HAP-1 (cell line): ENCODE measurements around the gene C11orf24.

Experiments
- DNase-seq, 2 experiments: peaks; one replicate each; pipeline ENCODE4 v3.0.0-alpha.2; 2016 to 2020; ENCODE audit warnings: low spot score in 2 of 2
- H3K27me3 ChIP-seq: fragments of 250-450 bp; sonication (Bioruptor Pico); 2 replicates; pipeline ENCODE4 v1.5.1; 2020; ENCODE audit warnings: low read depth, mild to moderate bottlenecking, moderate library complexity
- H3K36me3 ChIP-seq: fragments of 250-450 bp; sonication (Bioruptor Pico); replicated peaks from 2 replicates; pipeline ENCODE4 v1.5.1; 2020; ENCODE audit warnings: mild to moderate bottlenecking
- H3K4me1 ChIP-seq: fragments of 250-450 bp; sonication (Bioruptor Pico); 2 replicates; pipeline ENCODE4 v1.5.1; 2020; ENCODE audit warnings: mild to moderate bottlenecking
- H3K4me3 ChIP-seq: fragments of 250-450 bp; sonication (Bioruptor Pico); 2 replicates; pipeline ENCODE4 v1.5.1; 2020; ENCODE audit warnings: mild to moderate bottlenecking, moderate library complexity
- H3K9me3 ChIP-seq: fragments of 250-450 bp; sonication (Bioruptor Pico); 2 replicates; pipeline ENCODE4 v1.5.1; 2020; ENCODE audit warnings: mild to moderate bottlenecking, moderate library complexity
- in situ Hi-C: fragments of 300-500 bp; cut with MboI; formaldehyde crosslinking; loops from 3 replicates; pipeline ENCODE4 v1.14.3; 2020; ENCODE audit warnings: low sequenced_read_pairs, inconsistent platforms, mixed read lengths

C11orf24 gene

DNA sequence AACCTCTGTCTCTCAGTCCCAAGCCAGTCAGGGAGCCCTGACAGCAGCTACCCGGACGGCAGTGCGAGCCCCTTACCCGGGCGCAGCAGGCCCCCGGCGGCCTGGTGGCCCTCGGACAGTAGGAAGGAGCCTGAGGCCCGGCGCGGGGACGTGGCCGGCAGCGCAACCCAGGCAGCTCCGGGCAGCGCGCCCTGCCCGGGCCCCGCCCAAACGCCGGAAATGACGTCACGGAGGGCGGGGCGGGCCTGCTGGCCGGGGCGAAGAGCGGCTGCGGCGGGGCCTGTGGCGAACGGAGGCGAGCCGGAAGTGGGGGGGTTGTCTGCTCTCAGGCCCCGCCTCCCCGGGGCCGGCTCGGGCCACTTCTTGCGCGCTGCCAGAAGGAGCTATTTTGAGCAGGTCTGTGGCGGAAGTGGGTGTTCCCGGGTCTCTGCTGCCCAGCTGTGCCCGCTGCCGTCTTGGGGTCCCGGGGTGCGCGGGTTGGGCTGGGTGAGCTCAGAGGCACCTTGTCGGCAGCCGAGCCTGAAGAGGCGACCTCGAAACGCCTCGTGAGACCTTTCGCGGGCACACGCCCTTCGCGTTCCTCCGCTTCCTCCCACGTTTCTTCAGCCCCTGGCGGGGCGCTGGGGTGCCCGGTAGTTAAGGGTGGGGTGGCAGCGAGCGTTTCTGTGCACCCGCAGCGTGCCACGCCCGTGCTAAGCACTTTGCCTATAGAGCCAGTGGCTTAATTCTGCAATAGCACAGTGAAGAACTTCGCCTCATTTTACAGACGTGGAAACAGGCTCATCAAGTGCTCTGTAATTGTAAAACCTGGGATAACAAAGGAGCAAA is at the start of gene C11orf24:
TSS of gene C11orf24 (minus strand) at position 193 of the 828 bp plus-strand sequence. CDS start 8,206 bp downstream, outside the sequence.
- no peaks in the 10 kb centered on the region for H3K27me3 ChIP-seq
- peaks cover 17% of the 10 kb centered on the region for H3K36me3 ChIP-seq
- DNase-seq = peak; percentile 94 to 96
- H3K4me3 ChIP-seq = peak within 1 kb of the TSS; percentile 97
- in situ Hi-C loops = loop anchor here (25.0 kb wide), 1 partner anchor 1390 kb away; no protein-coding TSS in a partner anchor
- no peaks in the 10 kb centered on the region for H3K9me3 ChIP-seq
- peaks cover 4% of the 10 kb centered on the region for H3K4me1 ChIP-seq

DNA sequence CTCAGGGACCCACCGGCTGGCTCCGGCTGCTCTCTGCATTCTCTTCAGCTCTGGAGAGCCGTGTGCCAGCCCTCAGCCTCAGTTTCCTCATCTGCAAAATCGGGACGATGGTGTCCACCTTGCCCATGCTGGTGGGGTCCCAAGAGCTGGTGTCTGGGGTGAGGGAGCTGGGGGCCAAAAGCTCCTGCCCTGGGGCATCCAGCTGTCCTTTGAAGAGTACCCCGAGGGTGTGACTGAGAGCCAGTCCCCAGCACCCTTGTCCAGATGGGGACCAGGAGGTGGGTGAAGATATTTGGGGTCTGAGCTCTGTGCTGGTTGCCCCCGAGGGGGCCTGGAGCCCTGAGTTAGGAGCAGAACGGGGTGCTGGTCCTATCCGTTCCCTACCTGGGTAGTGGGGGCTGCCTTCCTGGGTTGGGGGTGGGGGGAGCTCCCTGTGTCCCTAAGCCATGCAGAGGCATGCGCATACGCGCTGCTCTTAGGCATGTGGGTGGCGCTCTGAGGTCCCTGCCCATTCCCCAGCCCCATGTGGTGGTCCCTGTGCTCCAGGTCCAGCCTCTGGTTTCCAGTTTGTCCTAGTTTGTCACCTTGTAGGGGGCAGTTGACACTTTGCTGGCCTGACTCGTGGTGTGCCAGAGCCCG is 45.5 kb upstream of the C11orf24 start:
- H3K9me3 ChIP-seq = no peaks in the 10 kb centered on the region
- no peak overlapping the region for H3K4me3 ChIP-seq
- peaks cover 15% of the 10 kb centered on the region for H3K4me1 ChIP-seq
- peaks cover 3% of the 10 kb centered on the region; the same call in 1 of the 2 replicates for H3K36me3 ChIP-seq
- no peak for DNase-seq
- in situ Hi-C loops = no loop called here
- H3K27me3 ChIP-seq = no peaks in the 10 kb centered on the region

DNA sequence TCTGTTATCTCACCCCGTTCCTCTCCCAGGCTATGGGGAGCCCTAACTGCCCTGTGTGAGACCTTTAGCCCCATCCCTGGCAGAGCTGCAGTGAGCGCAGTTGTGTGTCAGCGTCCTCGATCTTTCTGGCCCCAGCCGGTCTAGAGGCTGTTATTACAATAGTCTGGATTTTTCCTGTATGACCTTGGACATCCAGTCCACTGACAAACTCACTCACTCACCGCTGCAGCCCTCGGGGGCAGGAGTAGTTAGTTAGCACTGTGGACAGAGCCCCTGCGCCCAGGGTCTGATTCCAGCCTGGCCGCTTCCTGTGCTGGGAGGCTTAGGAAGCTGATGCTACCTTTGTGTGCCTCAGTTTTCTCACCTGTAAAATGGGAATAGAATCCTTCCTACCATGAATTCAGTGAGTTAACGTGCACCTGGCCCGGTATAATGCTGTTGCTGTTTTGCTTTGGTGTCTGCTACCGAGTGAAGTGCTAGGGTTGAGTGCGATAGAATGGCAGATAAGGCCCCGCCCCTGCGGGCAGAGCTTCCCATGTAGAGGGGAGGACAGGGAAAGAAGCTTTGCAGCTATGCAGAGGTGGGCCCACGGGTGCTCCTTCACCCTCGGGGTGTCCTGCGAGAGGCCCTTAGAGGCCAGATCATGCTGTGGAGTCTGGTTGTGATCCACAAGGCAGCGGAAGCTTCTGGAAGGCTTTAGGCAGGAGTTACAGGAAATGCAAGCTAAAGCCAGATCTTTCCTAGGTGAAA is 43.6 kb upstream of the C11orf24 start:
- Histone ChIP-seq H3K9me3 (no peaks in the 10 kb centered on the region), H3K36me3 (peaks cover 3% of the 10 kb centered on the region; the same call in 1 of the 2 replicates), H3K4me3 (peak overlapping the region; percentile 73), H3K27me3 (no peaks in the 10 kb centered on the region), H3K4me1 (peaks cover 11% of the 10 kb centered on the region)
- in situ Hi-C loops = no loop called here
- DNase-seq = peak in 1 of 2 experiments; percentile 40

DNA sequence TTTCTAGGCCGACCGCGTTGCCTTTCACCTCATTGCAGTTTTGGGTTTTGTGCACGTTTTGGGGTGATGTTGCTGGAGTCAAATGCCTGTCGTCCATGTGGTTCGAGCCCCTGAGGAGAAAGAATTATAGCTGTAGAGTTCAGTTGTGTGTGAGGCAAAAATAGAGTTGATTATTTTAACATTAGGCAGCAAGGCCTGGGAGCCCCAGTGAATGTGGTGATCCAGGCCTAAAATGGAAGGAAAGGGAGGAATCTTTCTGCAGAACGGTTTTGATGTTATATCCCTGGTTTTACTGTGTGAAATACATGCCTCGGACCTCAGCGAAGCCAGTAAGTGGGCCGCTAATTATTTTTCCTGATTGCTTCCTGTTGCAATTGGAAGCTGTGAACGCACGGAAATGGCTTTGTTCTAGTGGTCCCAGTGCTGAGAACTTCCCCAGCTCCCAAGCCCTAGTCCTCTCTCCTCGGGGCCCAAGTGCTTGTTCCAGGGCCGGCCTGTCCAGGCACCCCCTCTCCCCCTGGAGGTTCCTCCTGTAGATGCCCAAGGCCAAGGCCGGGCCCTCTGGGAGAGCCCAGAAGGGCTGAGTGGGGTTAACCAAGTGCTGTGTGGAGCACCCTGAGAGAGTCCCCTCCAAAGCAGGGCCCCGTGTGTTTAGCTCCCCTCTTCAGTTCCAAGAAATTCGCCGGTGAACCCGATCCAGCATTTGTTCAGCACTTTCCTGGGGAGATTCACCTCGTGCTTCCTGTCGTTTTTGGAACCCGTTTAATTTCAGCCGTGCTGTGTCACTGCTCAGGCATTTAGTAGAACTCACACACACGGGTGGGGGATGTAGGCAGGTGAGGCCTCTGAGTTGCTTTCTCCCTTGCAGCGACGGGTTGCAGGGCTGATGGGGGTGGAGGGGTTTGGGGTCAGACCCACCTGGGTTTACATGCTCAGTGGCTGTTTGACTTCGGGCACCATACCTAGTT is 42.7 kb upstream of the C11orf24 start:
- Histone ChIP-seq H3K27me3 (no peaks in the 10 kb centered on the region), H3K36me3 (peaks cover 3% of the 10 kb centered on the region; the same call in 1 of the 2 replicates), H3K9me3 (no peaks in the 10 kb centered on the region), H3K4me3 (peak overlapping the region; percentile 73), H3K4me1 (peaks cover 11% of the 10 kb centered on the region)
- in situ Hi-C loops = no loop called here
- DNase-seq = peak in 1 of 2 experiments; percentile 51

DNA sequence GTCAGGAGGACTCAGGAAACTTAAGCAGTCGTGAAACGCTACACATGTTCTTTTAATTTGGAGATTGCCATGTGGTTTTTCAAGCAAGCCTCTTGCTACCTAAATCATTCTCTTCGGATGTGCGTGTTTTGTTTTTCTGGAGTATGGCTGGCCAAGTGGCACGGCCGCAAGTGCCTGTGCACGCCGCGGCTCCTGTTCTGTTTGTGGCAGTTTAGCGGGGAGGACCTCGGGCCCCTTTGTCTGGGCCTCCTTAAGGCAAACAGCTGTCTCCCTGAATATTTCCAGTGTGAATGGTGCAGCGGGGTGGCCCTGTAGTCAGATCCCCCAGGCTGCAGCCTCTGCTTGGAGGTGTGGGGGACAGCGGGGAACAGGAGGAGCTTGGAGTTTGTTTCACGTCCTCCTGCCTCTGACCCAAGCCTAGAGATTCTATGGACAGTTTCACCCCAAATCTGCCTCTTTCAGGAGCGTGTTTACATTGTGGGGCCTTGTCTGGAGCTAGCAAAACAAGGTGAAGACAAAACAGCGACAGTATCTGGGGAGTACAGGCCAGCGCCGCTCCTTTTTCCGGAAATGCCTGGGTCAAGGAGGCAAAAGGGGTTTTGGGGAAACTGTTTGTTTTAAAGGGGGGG is 41.9 kb upstream of the C11orf24 start:
- peak overlapping the region; percentile 73 for H3K4me3 ChIP-seq

DNA sequence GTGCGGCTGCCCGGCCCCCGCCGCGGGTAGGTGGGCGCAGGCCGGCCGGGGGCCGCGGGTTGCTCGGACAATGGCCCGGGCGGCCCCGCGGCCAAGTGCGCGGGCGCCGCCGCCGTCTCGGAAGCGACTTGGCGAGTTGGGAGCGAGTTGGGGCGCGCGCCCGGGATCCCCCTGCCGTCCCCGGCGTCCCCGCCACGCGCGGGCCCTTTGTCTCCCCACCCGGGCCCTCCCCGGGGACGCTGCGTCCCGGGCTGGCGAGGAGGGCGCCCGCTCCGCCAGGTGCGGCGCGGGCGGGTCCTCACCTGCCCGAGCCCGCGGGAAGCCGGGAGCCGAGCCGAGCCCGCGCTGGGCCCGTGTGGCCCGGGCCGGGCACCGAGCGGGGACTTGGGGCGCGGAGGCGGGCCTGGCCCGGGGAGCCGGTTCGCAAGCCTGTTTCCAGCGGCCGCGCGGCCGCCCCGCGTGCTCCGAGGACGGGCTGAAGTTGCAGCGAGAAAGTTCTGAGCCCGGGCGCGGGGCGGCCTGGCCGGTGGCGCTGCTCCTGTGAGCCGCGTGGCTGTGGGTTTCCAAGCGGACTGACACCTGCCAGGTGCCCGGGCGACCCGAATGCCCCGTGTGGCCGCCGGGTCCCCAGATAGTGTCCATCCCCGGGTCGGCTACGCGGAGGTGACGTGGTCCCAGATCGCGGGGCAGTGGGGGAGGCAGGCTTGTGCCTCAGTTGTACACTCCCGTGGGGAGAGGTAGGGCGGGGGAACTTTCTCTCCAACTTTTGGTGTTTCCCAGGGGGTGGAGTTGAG is 41.2 kb upstream of the C11orf24 start:
- Histone ChIP-seq H3K36me3 (peaks cover 3% of the 10 kb centered on the region; the same call in 1 of the 2 replicates), H3K4me3 (peak overlapping the region; percentile 73), H3K9me3 (no peaks in the 10 kb centered on the region), H3K4me1 (peaks cover 11% of the 10 kb centered on the region), H3K27me3 (no peaks in the 10 kb centered on the region)
- peak in 1 of 2 experiments; percentile 39 for DNase-seq
- in situ Hi-C loops = no loop called here

More for the DNA sequence above, 41.9 kb upstream of the C11orf24 start:
- no peaks in the 10 kb centered on the region for H3K27me3 ChIP-seq
- in situ Hi-C loops = no loop called here
- peaks cover 11% of the 10 kb centered on the region for H3K4me1 ChIP-seq
- no peaks in the 10 kb centered on the region for H3K9me3 ChIP-seq
- peak; percentile 36 to 49 for DNase-seq
- H3K36me3 ChIP-seq = peaks cover 3% of the 10 kb centered on the region; the same call in 1 of the 2 replicates

DNA sequence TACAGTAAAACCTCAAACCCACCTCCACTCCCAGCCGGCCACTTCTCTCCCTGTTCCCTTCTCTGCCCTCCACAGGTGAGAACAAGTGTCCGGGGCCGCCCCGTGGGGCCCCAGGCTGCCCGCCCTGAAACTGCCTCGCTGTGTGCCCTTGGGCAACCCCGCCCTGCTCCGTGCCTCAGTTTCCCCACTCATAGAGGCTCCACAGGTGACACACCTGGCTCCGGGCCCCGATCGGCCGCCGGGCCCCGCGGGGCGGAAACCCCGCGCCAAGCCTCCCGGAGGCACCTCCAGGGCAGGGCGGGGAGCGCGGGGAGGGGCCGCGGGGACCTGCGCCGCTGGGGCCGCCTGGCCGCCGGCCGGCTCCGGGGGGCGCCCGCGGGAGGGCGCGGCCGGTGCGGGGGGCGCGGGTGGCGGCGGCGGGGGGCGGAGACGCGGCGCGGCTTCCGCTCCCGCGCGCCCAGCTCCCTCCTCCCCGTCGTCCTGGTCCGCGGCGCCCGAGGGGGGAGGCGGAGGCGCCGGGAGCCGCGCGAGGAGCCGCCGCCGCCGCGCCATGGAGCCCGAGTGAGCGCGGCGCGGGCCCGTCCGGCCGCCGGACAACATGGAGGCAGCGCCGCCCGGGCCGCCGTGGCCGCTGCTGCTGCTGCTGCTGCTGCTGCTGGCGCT is 40.5 kb upstream of the C11orf24 start, which contains the start of gene LRP5:
TSS of gene LRP5 (plus strand) at position 475 of the 663 bp plus-strand sequence. CDS start at position 599, 124 bp downstream.
- peaks cover 11% of the 10 kb centered on the region for H3K4me1 ChIP-seq
- in situ Hi-C loops = no loop called here
- H3K27me3 ChIP-seq = no peaks in the 10 kb centered on the region
- H3K4me3 ChIP-seq = peak within 1 kb of the TSS; percentile 73
- peak; percentile 12 to 60 for DNase-seq
- H3K36me3 ChIP-seq = peaks cover 3% of the 10 kb centered on the region; the same call in 1 of the 2 replicates
- no peaks in the 10 kb centered on the region for H3K9me3 ChIP-seq

DNA sequence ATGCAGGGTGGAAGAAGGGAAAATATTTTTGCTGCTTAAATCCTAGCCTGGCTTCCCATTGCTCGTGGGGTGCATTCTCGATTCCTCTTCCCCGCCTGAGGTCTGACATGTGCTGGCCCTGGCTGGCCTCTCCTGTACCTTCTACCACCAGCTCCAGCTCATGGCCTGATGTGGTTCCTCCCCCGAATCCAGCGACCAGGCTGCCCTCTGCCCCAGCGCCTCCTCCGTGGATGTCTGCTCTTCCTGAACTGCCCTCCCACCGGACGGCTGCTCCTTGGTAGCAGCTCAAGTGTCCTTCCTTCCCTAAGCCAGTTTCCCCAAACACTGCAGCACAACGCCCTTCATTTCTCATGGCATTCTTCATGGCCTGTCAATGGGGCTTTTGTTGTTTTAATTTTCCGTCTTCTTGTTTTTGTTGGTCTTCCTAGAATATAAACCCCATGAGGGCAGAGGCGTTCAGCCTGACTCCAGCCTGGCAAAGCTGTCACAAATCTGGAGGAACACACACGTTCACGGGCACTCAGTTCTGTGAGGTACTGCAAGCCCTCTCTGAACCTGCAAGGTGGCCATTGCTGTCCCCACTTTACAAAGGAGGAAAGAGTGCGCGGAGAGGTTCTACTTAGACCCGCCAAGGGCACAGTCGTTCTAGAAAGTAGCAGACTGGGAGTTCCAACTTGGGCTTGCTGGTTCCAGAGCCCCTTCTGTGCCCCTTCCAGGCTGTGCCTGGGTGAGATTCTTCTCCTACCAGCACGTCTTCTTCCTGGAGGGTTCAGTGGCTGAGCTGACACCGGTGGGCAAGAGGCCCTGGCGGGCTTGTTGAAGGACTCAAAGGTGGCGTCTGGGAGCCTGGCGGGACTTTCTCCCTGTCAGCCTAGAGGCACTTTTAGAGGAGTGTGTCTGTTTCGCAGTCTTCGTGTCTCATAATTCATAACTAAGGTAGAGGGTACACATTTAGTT is 39.7 kb upstream of the C11orf24 start:
- H3K4me3 ChIP-seq = peak overlapping the region; percentile 29
- no peaks in the 10 kb centered on the region for H3K9me3 ChIP-seq
- DNase-seq = no peak
- H3K4me1 ChIP-seq = peaks cover 11% of the 10 kb centered on the region
- H3K27me3 ChIP-seq = no peaks in the 10 kb centered on the region
- in situ Hi-C loops = no loop called here
- peaks cover 3% of the 10 kb centered on the region; the same call in 1 of the 2 replicates for H3K36me3 ChIP-seq

DNA sequence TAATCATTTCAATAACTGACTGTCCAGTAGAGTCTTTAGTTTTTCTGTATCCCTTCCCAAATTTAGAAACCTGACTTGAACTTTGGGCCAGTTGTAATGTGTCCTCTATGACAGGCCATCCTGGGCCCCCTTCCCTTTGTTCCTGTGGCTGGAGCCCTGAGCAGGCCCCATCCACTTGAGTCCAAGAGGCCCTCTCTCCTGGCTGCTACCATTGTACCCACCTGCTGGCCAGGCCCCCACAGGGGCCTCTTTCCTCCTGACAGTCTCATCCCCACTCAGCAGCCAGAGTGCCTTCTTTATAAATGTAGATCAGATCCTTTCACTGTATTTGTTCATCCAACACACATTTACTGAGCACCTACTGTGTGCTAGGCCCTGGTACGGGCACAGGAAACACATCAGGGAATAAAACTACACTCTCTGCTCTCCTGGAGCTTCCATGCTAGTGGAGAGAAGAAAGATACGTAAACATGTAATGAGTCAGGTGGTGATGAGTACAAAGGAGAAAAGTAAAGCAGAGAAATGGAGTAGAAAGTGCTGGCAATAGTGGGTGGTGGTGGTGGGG is 37.9 kb upstream of the C11orf24 start:
- Histone ChIP-seq H3K4me3 (no peak overlapping the region), H3K36me3 (no peaks in the 10 kb centered on the region), H3K9me3 (no peaks in the 10 kb centered on the region), H3K4me1 (peaks cover 2% of the 10 kb centered on the region), H3K27me3 (no peaks in the 10 kb centered on the region)
- in situ Hi-C loops = no loop called here
- no peak for DNase-seq

DNA sequence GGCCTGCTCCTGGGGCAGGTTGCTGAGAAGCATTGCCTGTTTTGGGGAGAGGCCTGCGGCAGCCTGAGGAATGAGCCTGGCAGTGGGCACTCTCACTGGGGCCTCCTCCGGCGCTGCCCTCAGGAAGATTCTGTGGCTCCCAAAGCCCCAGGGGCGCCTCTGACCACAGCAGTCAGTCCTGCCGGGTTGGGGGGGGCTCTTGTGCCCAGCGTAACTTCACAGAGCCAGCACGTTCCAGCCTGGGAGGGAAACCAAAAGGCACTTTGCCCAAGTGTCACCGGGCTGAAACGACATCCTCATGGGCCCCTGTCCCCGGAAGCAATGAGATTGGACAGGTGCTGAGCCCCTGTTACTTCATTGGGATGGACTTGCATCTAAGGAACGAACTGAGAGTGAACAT is 36.3 kb upstream of the C11orf24 start:
- Histone ChIP-seq H3K4me3 (no peak overlapping the region), H3K27me3 (no peaks in the 10 kb centered on the region), H3K9me3 (peaks cover 13% of the 10 kb centered on the region), H3K4me1 (no peaks in the 10 kb centered on the region), H3K36me3 (no peaks in the 10 kb centered on the region)
- in situ Hi-C loops = no loop called here
- DNase-seq = no peak
